HepG2 (cell line): ENCODE measurements around the gene GLTPD2. TPM values are rescaled to one million over a fixed set of nuclear protein-coding genes. Genes with fewer than 3 reads are reported as not detected.

Experiments
- AGO2 ChIP-seq: fragments of 200-400 bp; formaldehyde crosslinking; optimal IDR thresholded peaks from 2 replicates; pipeline ENCODE3; 2017; ENCODE audit warnings: mild to moderate bottlenecking, low read depth, low read length, moderate library complexity
- CEBPZ ChIP-seq: IDR thresholded peaks from 2 replicates; pipeline ENCODE4 v1.6.1; 2012; ENCODE audit warnings: low read length, improper control_type of control experiment
- ETS1 ChIP-seq: sonication (generic); formaldehyde crosslinking; IDR thresholded peaks from 2 replicates; pipeline ENCODE4 v1.4.0; 2020; ENCODE audit warnings: missing genetic modification reagents
- FOXC1 ChIP-seq: sonication (generic); formaldehyde crosslinking; IDR thresholded peaks from 2 replicates; pipeline ENCODE4 v1.8.0; 2022; ENCODE audit warnings: mild to moderate bottlenecking, missing genetic modification reagents, borderline replicate concordance
- HBP1 ChIP-seq: IDR thresholded peaks from 2 replicates; pipeline ENCODE4 v1.6.1; 2016; ENCODE audit warnings: low read depth, control low read depth
- HDAC1 ChIP-seq: sonication (generic); formaldehyde crosslinking; IDR thresholded peaks from 2 replicates; pipeline ENCODE4 v1.5.1; 2020; ENCODE audit warnings: mild to moderate bottlenecking, missing genetic modification reagents
- HNRNPUL1 ChIP-seq: fragments of 200-400 bp; formaldehyde crosslinking; IDR thresholded peaks from 2 replicates; pipeline ENCODE4 v1.6.1; 2017; ENCODE audit warnings: low read depth, mild to moderate bottlenecking, low read length, moderate library complexity
- MAFG ChIP-seq: sonication (generic); formaldehyde crosslinking; IDR thresholded peaks from 2 replicates; pipeline ENCODE4 v1.5.1; 2020; ENCODE audit warnings: mild to moderate bottlenecking, missing genetic modification reagents
- NCOA1 ChIP-seq: sonication (generic); formaldehyde crosslinking; IDR thresholded peaks from 2 replicates; pipeline ENCODE4 v1.9.0; 2021; ENCODE audit warnings: missing genetic modification reagents
- PAWR ChIP-seq: sonication (generic); formaldehyde crosslinking; IDR thresholded peaks from 2 replicates; pipeline ENCODE4 v1.4.0; 2020; ENCODE audit warnings: missing genetic modification reagents, mild to moderate bottlenecking, borderline replicate concordance
- PAXIP1 ChIP-seq: sonication (generic); formaldehyde crosslinking; conservative IDR thresholded peaks from 2 replicates; pipeline ENCODE4 v1.4.0; 2020; ENCODE audit warnings: mild to moderate bottlenecking, missing genetic modification reagents, moderate library complexity
- RFX5 ChIP-seq: IDR thresholded peaks from 2 replicates; pipeline ENCODE4 v1.6.1; 2011; ENCODE audit warnings: low read depth, low read length, improper control_type of control experiment
- SNAPC5 ChIP-seq: sonication (generic); formaldehyde crosslinking; IDR thresholded peaks from 2 replicates; pipeline ENCODE4 v1.8.1; 2023; ENCODE audit warnings: mild to moderate bottlenecking, missing genetic modification reagents, borderline replicate concordance
- SOX13 ChIP-seq, 3 experiments: fragments of 450-650 bp in 1 of 3; sonication (generic) in 1 of 3; formaldehyde crosslinking in 1 of 3; IDR thresholded peaks in 2 of 3; conservative IDR thresholded peaks in 1 of 3; 2 replicates each; pipeline versions ENCODE4 v1.5.0 to v1.6.1; 2016 to 2020; ENCODE audit warnings: antibody characterized with exemption in 1 of 3, mild to moderate bottlenecking in 1 of 3, missing compliant biosample characterization in 1 of 3, missing genetic modification reagents in 1 of 3, moderate library complexity in 1 of 3
- SP140L ChIP-seq: sonication (generic); formaldehyde crosslinking; IDR thresholded peaks from 2 replicates; pipeline ENCODE4 v1.4.0; 2020; ENCODE audit warnings: missing genetic modification reagents, borderline replicate concordance
- ZBTB1 ChIP-seq: sonication (generic); formaldehyde crosslinking; IDR thresholded peaks from 2 replicates; pipeline ENCODE4 v1.4.0; 2020; ENCODE audit warnings: missing genetic modification reagents, borderline replicate concordance
- ZKSCAN1 ChIP-seq: fragments of 150-350 bp; IDR thresholded peaks from 2 replicates; pipeline ENCODE4 v1.6.1; 2014; ENCODE audit warnings: low read length
- ZNF207 ChIP-seq: fragments of 450-650 bp; IDR thresholded peaks from 2 replicates; pipeline ENCODE4 v1.6.1; 2016; ENCODE audit warnings: antibody characterized with exemption, borderline replicate concordance
- ZNF317 ChIP-seq: sonication (generic); formaldehyde crosslinking; IDR thresholded peaks from 2 replicates; pipeline ENCODE4 v1.5.0; 2020; ENCODE audit warnings: mild to moderate bottlenecking, missing genetic modification reagents
- polyA plus RNA-seq, 8 experiments: library from polyadenylated mRNA; depleted of rRNA in 3 of 8; stranded (reverse) in 7 of 8; unstranded in 1 of 8; fragments of >200 nt; fragmentation: Illumina TruSeq in 4 of 8; extraction: Trizol in 4 of 8; gene quantifications; 2 replicates each; pipeline versions ENCODE4 v1.2.1 to v1.2.3, GENCODE V29; 2011 to 2016; ENCODE audit warnings: low read depth in 4 of 8, missing spikeins in 1 of 8, mixed read lengths in 1 of 8; ENCODE audit not compliant: insufficient read depth in 1 of 8
- total RNA-seq, 5 experiments: library from RNA; depleted of rRNA; stranded (reverse); fragments of >200 nt; fragmentation: Illumina TruSeq; extraction: Trizol; gene quantifications; 2 replicates each; pipeline ENCODE4 v1.2.3, GENCODE V29; 2016; ENCODE audit warnings: low read depth in 1 of 5

GLTPD2 gene
- total and polyA plus RNA-seq, 2 of the 13 experiments (the other 11 are each of a cell fraction or from before 2014, with no cell fraction given), result 7.5 to 12.9 TPM

- TF ChIP-seq ZNF317 (CRISPR knock-in tag), result peak; percentile 88
- TF ChIP-seq AGO2, result peak; percentile 60
- TF ChIP-seq SOX13 (IDR thresholded peaks at IDR 0.05), result no peak
- TF ChIP-seq SOX13 (CRISPR knock-in tag; conservative IDR thresholded peaks at IDR 0.05 in 1 of 2, IDR thresholded peaks at IDR 0.05 in 1 of 2), result peak in 1 of 2 experiments; percentile 69; a peak in 2 of 4 replicates
- no peak for TF ChIP-seq RFX5
- peak; percentile 87; the same call in 1 of the 2 replicates for TF ChIP-seq ETS1
- no peak for TF ChIP-seq MAFG (CRISPR knock-in tag)
- peak; percentile 70; the same call in 1 of the 2 replicates for TF ChIP-seq FOXC1 (CRISPR knock-in tag)
- no peak for TF ChIP-seq HNRNPUL1
- TF ChIP-seq ZBTB1 (CRISPR knock-in tag), result no peak
- TF ChIP-seq NCOA1 (CRISPR knock-in tag), result no peak
- no peak for TF ChIP-seq ZKSCAN1
- TF ChIP-seq HBP1 (CRISPR knock-in tag), result peak; percentile 82; the same call in 1 of the 2 replicates
- TF ChIP-seq ZNF207, result no peak
- TF ChIP-seq PAWR (CRISPR knock-in tag), result no peak
- TF ChIP-seq SNAPC5 (CRISPR knock-in tag), result peak; percentile 78; the same call in 1 of the 2 replicates
- TF ChIP-seq SP140L, result no peak
- TF ChIP-seq PAXIP1 (CRISPR knock-in tag), result peak; percentile 93
- TF ChIP-seq CEBPZ, result no peak
- peak; percentile 95 for TF ChIP-seq HDAC1 (CRISPR knock-in tag)
These were observed 17.1 kb upstream of the GLTPD2 start, which contains the start of gene TM4SF5 (continued) for GRCh38 chr17:4771519-4772234.
